GM12878 (cell line): ENCODE data around the gene MOV10L1. TPM values are rescaled to one million over a fixed set of nuclear protein-coding genes. Genes with fewer than 3 reads are reported as not detected.

Experiments
- ATAC-seq: fragments of 200-7000 bp; cut with Tn5 transposase; 3 replicates; pipeline ENCODE4 v1.9.1; 2020; ENCODE audit warnings: mild to moderate bottlenecking, moderate library complexity
- BruUV-seq: library from RNA; stranded (reverse); fragments of 400-500 nt; replicated peaks from 2 replicates; lab custom pipeline; 2021; lab: Mats Ljungman, UMichigan
- CTCF ChIA-PET: fragments of 300-600 bp; sonication (Branson Sonifier 250); formaldehyde crosslinking; extraction: SDS; loops from one replicate; lab custom pipeline; 2021; ENCODE audit warnings: inconsistent platforms; lab: Yijun Ruan, JAX
- POLR2A ChIA-PET: fragments of 350-600 bp; formaldehyde crosslinking; extraction: SDS; loops from one replicate; lab custom pipeline; 2021; ENCODE audit warnings: inconsistent platforms; lab: Charles Lee
- RAD21 ChIA-PET: fragments of 300-600 bp; sonication (Branson Sonifier 250); formaldehyde crosslinking; loops from one replicate; lab custom pipeline; 2023; ENCODE audit warnings: antibody characterized with exemption; ENCODE audit not compliant: unreplicated experiment; lab: Charles Lee
- SMC1A ChIA-PET: fragments of 300-600 bp; sonication (Branson Sonifier 250); formaldehyde crosslinking; loops from one replicate; lab custom pipeline; 2023; ENCODE audit not compliant: unreplicated experiment, uncharacterized antibody; lab: Charles Lee
- DNase-seq: peaks from one replicate; pipeline ENCODE4 v3.0.0-alpha.2; 2011; ENCODE audit warnings: low read depth, low spot score
- FAIRE-seq: peaks from 3 replicates; lab custom pipeline; 2011; peaks lifted over from hg19 to GRCh38; lab: Jason Lieb, UNC
- H2AFZ ChIP-seq: 2 replicates; pipeline ENCODE4 v1.6.0; 2011; ENCODE audit warnings: low read depth, low read length, control low read depth; ENCODE audit not compliant: control insufficient read depth
- H3K27ac ChIP-seq: 2 replicates; pipeline ENCODE4 v1.5.1; 2011; ENCODE audit warnings: control low read depth; ENCODE audit not compliant: control insufficient read depth, insufficient read depth
- H3K27me3 ChIP-seq, 2 experiments: replicated peaks in 1 of 2; 2 replicates each; pipeline versions ENCODE4 v1.6.0 to v1.6.1; 2011; ENCODE audit warnings: low read length in 1 of 2; ENCODE audit not compliant: control insufficient read depth in 2 of 2, insufficient read depth in 2 of 2
- H3K36me3 ChIP-seq, 2 experiments: 2 replicates each; pipeline ENCODE4 v1.5.1; 2011; ENCODE audit warnings: low read length in 1 of 2; ENCODE audit not compliant: control insufficient read depth in 2 of 2, insufficient read depth in 2 of 2
- H3K4me1 ChIP-seq: 2 replicates; pipeline ENCODE4 v1.6.1; 2011; ENCODE audit warnings: mild to moderate bottlenecking, low read length, moderate library complexity, mixed read lengths; ENCODE audit not compliant: control insufficient read depth, insufficient read depth
- H3K4me2 ChIP-seq: 2 replicates; pipeline ENCODE4 v1.6.0; 2011; ENCODE audit warnings: control low read depth; ENCODE audit not compliant: control insufficient read depth, insufficient read depth
- H3K4me3 ChIP-seq: fragments of 200-600 bp; sonication (generic); 2 replicates; pipeline ENCODE4 v1.5.1; 2016
- H3K79me2 ChIP-seq: 2 replicates; pipeline ENCODE4 v1.6.0; 2011; ENCODE audit warnings: low read length; ENCODE audit not compliant: control insufficient read depth, insufficient read depth
- H3K9ac ChIP-seq: 2 replicates; pipeline ENCODE4 v1.8.0; 2011; ENCODE audit warnings: low read length, control low read depth, mixed read lengths; ENCODE audit not compliant: control insufficient read depth, insufficient read depth
- H3K9me3 ChIP-seq: replicated peaks from 3 replicates; pipeline ENCODE4 v1.5.1; 2011; ENCODE audit warnings: mild to moderate bottlenecking, low read length; ENCODE audit not compliant: control insufficient read depth, insufficient read depth
- H4K20me1 ChIP-seq: 2 replicates; pipeline ENCODE4 v1.6.0; 2011; ENCODE audit not compliant: control insufficient read depth, insufficient read depth
- CBFB ChIP-seq: IDR thresholded peaks from 2 replicates; pipeline ENCODE4 v1.6.1; 2016; ENCODE audit warnings: antibody characterized with exemption, low read depth
- CHD4 ChIP-seq: fragments of 200-600 bp; sonication (generic); IDR thresholded peaks from 2 replicates; pipeline ENCODE4 v1.6.1; 2016; ENCODE audit warnings: mild to moderate bottlenecking
- EGR1 ChIP-seq, 2 experiments: IDR thresholded peaks; 1 replicate in 1 of 2; 2 replicates in 1 of 2; pipeline ENCODE4 v1.6.1; 2011 to 2012; ENCODE audit warnings: low read depth in 2 of 2, low read length in 2 of 2, borderline replicate concordance in 1 of 2, mild to moderate bottlenecking in 1 of 2, moderate library complexity in 1 of 2
- FOXK2 ChIP-seq: fragments of 450-650 bp; IDR thresholded peaks from 2 replicates; pipeline ENCODE4 v1.6.1; 2017; ENCODE audit warnings: mild to moderate bottlenecking, moderate library complexity
- GABPA ChIP-seq: IDR thresholded peaks from 2 replicates; pipeline ENCODE4 v1.6.1; 2014; ENCODE audit warnings: antibody characterized with exemption, low read depth, mild to moderate bottlenecking, inconsistent platforms
- JUNB ChIP-seq: IDR thresholded peaks from 2 replicates; pipeline ENCODE4 v1.6.1; 2016; ENCODE audit warnings: antibody characterized with exemption, mild to moderate bottlenecking
- JUND ChIP-seq: IDR thresholded peaks from 2 replicates; pipeline ENCODE4 v1.6.1; 2012; ENCODE audit warnings: low read depth, mild to moderate bottlenecking, low read length, improper control_type of control experiment, moderate library complexity
- KLF5 ChIP-seq: fragments of 450-650 bp; IDR thresholded peaks from 2 replicates; pipeline ENCODE4 v1.6.1; 2014; ENCODE audit warnings: mild to moderate bottlenecking; ENCODE audit not compliant: partially characterized antibody
- MXI1 ChIP-seq: fragments of 150-350 bp; IDR thresholded peaks from 2 replicates; pipeline ENCODE4 v1.6.1; 2011; ENCODE audit warnings: low read depth, mild to moderate bottlenecking, inconsistent platforms, low read length, improper control_type of control experiment
- MYC ChIP-seq: IDR thresholded peaks from 2 replicates; pipeline ENCODE4 v1.6.1; 2011; ENCODE audit warnings: mild to moderate bottlenecking, low read length, moderate library complexity, inconsistent platforms; ENCODE audit not compliant: insufficient read depth, insufficient replicate concordance, insufficient read length, severe bottlenecking
- POLR2A ChIP-seq: IDR thresholded peaks from 2 replicates; pipeline ENCODE4 v1.6.1; 2011; ENCODE audit warnings: low read depth, mild to moderate bottlenecking, low read length
- RAD51 ChIP-seq: fragments of 450-650 bp; IDR thresholded peaks from 2 replicates; pipeline ENCODE4 v1.6.1; 2016; ENCODE audit warnings: moderate library complexity, mild to moderate bottlenecking, inconsistent platforms
- RB1 ChIP-seq: fragments of 450-650 bp; formaldehyde crosslinking; IDR thresholded peaks from 2 replicates; pipeline ENCODE4 v1.6.1; 2017; ENCODE audit warnings: mild to moderate bottlenecking, borderline replicate concordance
- SIN3A ChIP-seq: IDR thresholded peaks from 2 replicates; pipeline ENCODE4 v1.6.1; 2012; ENCODE audit warnings: low read depth, low read length, improper control_type of control experiment
- SMARCA5 ChIP-seq: fragments of 450-650 bp; IDR thresholded peaks from 2 replicates; pipeline ENCODE4 v1.6.1; 2017; ENCODE audit warnings: mild to moderate bottlenecking
- SMC3 ChIP-seq: IDR thresholded peaks from 2 replicates; pipeline ENCODE4 v1.6.1; 2011; ENCODE audit warnings: low read length, improper control_type of control experiment, borderline replicate concordance
- ZNF384 ChIP-seq: IDR thresholded peaks from 2 replicates; pipeline ENCODE4 v1.6.1; 2012; ENCODE audit warnings: low read depth, mild to moderate bottlenecking, low read length, improper control_type of control experiment, borderline replicate concordance
- WGBS: methylation state at CpG from one replicate; pipeline ENCODE4 v1.1.6; 2016; ENCODE audit warnings: low lambda C conversion rate; ENCODE audit not compliant: insufficient replicate concordance, insufficient coverage; ENCODE audit errors: missing lambda C conversion rate; 5-methylcytosine and 5-hydroxymethylcytosine counted together
- in situ Hi-C: fragments of 300-500 bp; cut with MboI; formaldehyde crosslinking; loops from 9 replicates; pipeline ENCODE4 v1.14.3; 2018; ENCODE audit warnings: mixed read lengths
- intact Hi-C: fragments of 100-400 bp; cut with micrococcal nuclease; formaldehyde crosslinking; loops from one replicate; pipeline ENCODE4 v1.14.2; 2022; ENCODE audit not compliant: unreplicated experiment
- polyA plus RNA-seq, 11 experiments: library from polyadenylated mRNA; depleted of rRNA in 4 of 11; unstranded in 6 of 11; stranded (reverse) in 5 of 11; fragments of >200 nt; fragmentation: Nextera tagmentation in 4 of 11; fragmentation: Illumina TruSeq in 1 of 11; extraction: Ambion mirVana in 4 of 11; extraction: Trizol in 1 of 11; gene quantifications; 1 replicate in 1 of 11; 2 replicates in 10 of 11; pipeline versions ENCODE4 v1.2.1 to v1.2.3, GENCODE V29; 2011 to 2016; ENCODE audit warnings: inconsistent platforms in 2 of 11, missing spikeins in 2 of 11, low read depth in 1 of 11
- total RNA-seq, 4 experiments: library from RNA; depleted of rRNA in 3 of 4; stranded (reverse); fragments of >200 nt in 3 of 4; fragmentation: Illumina TruSeq in 1 of 4; extraction: Trizol in 1 of 4; gene quantifications; 2 replicates each; pipeline versions ENCODE4 v1.2.1 to v1.2.3, GENCODE V29; 2013 to 2021
- TF ChIP-seq, protein P1 (sequence below): fragments of 450-650 bp; IDR thresholded peaks from 2 replicates; pipeline ENCODE4 v1.6.1; 2016; ENCODE audit warnings: mild to moderate bottlenecking
- TF ChIP-seq, protein P2 (sequence below): IDR thresholded peaks from 2 replicates; pipeline ENCODE4 v1.6.1; 2012; ENCODE audit warnings: low read depth, low read length, improper control_type of control experiment

The MOV10L1 gene
- total and polyA plus RNA-seq, 10 of the 15 experiments (the other 5 are each of a cell fraction or from before 2014, with no cell fraction given), result 0.22 TPM; not detected in 9

DNA sequence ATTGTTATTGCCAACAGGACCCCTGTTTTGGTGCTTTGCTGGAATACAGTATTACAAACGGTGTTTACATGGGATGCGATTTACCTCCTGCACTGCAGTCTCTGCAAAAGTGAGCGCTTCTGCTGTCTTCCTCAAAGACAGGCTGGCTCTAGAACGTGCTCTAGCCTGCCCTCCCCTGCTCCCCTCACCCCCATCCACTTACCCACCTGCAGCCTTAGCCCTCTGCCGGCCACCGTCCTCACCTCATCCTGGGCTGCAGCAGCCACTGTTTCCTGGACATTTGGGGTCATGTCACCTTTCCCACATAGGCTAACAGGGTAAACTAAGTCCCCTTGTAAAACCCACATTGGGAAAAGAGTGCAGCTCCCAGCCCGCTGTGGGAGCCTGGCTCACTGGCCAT is 71.1 kb downstream of the MOV10L1 start:
- TF ChIP-seq JUND (no peak), POLR2A (no peak), CHD4 (no peak), CBFB (no peak), ZNF384 (no peak), FOXK2 (no peak), MXI1 (no peak), SMARCA5 (no peak), JUNB (no peak), RB1 (no peak), MYC (no peak), SMC3 (no peak), KLF5 (no peak), GABPA (no peak), RAD51 (no peak), EGR1 (IDR thresholded peaks at IDR 0.05; ENCODE audit: borderline replicate concordance in 1 of 2, low read depth in 2 of 2, low read length in 2 of 2) (no peak), SIN3A (no peak)
- TF ChIP-seq, protein P1, sequence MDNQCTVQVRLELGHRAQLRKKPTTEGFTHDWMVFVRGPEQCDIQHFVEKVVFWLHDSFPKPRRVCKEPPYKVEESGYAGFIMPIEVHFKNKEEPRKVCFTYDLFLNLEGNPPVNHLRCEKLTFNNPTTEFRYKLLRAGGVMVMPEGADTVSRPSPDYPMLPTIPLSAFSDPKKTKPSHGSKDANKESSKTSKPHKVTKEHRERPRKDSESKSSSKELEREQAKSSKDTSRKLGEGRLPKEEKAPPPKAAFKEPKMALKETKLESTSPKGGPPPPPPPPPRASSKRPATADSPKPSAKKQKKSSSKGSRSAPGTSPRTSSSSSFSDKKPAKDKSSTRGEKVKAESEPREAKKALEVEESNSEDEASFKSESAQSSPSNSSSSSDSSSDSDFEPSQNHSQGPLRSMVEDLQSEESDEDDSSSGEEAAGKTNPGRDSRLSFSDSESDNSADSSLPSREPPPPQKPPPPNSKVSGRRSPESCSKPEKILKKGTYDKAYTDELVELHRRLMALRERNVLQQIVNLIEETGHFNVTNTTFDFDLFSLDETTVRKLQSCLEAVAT, result no peak
- TF ChIP-seq, protein P2, sequence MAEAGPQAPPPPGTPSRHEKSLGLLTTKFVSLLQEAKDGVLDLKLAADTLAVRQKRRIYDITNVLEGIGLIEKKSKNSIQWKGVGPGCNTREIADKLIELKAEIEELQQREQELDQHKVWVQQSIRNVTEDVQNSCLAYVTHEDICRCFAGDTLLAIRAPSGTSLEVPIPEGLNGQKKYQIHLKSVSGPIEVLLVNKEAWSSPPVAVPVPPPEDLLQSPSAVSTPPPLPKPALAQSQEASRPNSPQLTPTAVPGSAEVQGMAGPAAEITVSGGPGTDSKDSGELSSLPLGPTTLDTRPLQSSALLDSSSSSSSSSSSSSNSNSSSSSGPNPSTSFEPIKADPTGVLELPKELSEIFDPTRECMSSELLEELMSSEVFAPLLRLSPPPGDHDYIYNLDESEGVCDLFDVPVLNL, result no peak
- H3K9me3 ChIP-seq, result no peaks in the 10 kb centered on the region
- ChIA-PET RAD21 (no interaction called here), CTCF (no interaction called here), SMC1A (no interaction called here), POLR2A (no interaction called here)
- no peak overlapping the region for H3K4me3 ChIP-seq
- peaks cover 2 to 4% of the 10 kb centered on the region in 2 experiments; a peak in 2 of 4 replicates for H3K27me3 ChIP-seq
- H3K27ac ChIP-seq, result no peak overlapping the region
- H3K4me1 ChIP-seq, result no peaks in the 10 kb centered on the region
- no TSS peak for BruUV-seq
- intact Hi-C loops (no loop called here), in situ Hi-C loops (no loop called here)
- ATAC-seq, result no peak
- H4K20me1 ChIP-seq, result no peaks in the 10 kb centered on the region
- no peak for DNase-seq
- no peaks in the 10 kb centered on the region for H3K79me2 ChIP-seq
- H2AFZ ChIP-seq, result no peak overlapping the region
- H3K9ac ChIP-seq, result no peak overlapping the region
- no peak for FAIRE-seq
- WGBS, result 46% methylated on average over 7 of the region's 7 CpGs
- no peak overlapping the region for H3K4me2 ChIP-seq
- no peaks in the 10 kb centered on the region for H3K36me3 ChIP-seq
